ENCODE results near the gene RBM11.

GRCh38 chr21:14243461-14243860, 27.5 kb downstream of the RBM11 start:
- no peak for TF ChIP-seq CTCF (IDR thresholded peaks at IDR 0.05; ENCODE audit: borderline replicate concordance, extremely low read depth, low read length, poor library complexity, severe bottlenecking)
- no peak for TF ChIP-seq EZH2 (IDR thresholded peaks at IDR 0.05; ENCODE audit: borderline replicate concordance, low read depth, low read length, severe bottlenecking)

Measured in DND-41 (cell line).